ENCODE data around the gene MT2A. TPM values are rescaled to one million over a fixed set of nuclear protein-coding genes. Genes with fewer than 3 reads are reported as not detected.

The MT2A gene
- total RNA-seq, 1 donor from 2014 or later, result 227 TPM

DNA sequence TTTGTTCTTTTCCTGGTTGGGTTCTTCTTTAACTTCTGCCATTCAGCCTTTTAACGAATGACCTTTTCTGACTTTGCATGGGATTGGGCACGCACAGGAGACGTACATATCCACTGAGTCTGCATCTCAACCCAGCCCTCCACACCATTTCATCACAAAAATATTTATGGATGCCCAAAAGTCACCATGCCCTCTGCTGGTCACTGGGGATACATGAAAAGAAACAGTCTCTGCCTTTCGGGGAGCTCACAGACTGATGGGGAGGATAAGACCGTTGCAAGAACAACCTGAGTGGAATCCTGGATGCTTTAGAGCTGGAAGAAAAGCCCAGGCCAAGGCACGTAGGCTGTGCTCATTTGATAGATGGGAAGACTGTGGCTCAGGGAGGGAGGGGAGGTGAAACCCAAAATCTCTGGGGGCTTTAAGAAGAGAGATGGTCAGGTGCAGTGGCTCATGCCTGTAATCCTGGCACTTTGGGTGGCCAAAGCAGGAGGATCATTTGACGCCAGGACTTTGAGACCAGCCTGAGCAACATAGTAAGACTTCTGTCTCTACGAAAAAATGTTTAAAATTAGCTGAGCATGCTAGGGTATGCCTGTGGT, 7.9 kb upstream of the MT2A start:
- no peak for DNase-seq (ENCODE audit: low read depth, low spot score)

GRCh38 chr16:56601325-56601724, 7.1 kb upstream of the MT2A start:
- no peak for DNase-seq (ENCODE audit: low read depth, low spot score)

- DNase-seq (ENCODE audit: low read depth, low spot score), result no peak
These were observed 4.8 kb upstream of the MT2A start for GRCh38 chr16:56603589-56603988.

DNA sequence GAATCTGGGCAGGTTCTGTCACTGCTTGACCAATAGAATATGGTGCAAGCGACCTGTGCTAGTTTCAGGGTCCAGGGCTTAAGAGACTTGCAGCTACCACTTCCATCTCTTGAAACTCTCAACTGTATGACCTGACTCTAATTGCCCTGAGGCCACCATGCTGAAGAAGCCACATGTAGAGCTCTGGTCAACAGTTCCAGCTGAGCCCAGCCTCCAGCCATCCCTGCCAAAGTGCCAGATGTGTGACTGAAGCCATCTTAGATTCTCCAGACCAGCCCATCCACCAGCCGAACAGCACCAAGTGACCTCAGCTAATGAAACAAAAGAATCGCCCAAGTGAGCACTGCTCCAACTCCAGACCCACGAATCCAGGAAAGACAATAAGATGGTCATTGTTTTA, 3.4 kb upstream of the MT2A start:
- no peak for DNase-seq (ENCODE audit: low read depth, low spot score)

DNA sequence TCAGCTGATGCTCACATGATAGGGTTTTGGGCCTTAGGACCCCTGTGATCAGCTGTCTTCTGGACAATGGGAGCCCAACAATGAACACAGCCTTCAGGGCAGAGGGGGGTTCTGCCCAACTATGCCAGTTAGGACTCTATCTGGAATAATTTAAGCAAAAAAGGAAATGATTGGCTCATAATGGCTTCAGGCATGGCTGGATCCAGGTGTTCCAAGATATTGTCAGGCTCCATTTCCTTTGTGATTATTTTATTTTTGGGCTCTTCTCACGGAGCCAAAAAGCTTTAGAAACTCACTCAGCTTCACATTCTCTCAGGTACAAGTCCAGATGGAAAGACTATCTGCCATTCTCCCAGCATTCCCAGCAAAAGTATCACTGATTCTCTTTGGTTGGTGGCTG, 2.9 kb upstream of the MT2A start:
- DNase-seq (ENCODE audit: low read depth, low spot score), result no peak

DNA sequence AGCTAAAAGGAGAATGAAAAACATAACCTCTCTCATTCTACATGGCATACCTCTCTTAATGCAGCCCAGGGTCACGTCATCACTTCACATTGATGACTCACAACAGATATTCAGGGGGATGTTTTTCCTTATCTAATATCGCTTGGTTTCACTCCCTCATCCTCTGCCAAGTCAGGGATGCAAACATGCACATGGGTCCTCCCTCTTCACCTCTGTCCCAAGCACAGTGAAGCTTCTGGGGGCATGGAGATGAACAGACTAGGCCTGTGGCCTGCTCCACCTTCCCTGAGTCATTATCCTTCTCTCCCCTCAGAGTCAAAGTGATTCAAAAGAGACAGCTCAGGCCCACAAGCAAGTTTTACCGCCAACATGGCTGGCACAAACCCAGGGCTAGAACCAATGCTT, 2.3 kb upstream of the MT2A start:
- DNase-seq (ENCODE audit: low read depth, low spot score), result no peak

DNA sequence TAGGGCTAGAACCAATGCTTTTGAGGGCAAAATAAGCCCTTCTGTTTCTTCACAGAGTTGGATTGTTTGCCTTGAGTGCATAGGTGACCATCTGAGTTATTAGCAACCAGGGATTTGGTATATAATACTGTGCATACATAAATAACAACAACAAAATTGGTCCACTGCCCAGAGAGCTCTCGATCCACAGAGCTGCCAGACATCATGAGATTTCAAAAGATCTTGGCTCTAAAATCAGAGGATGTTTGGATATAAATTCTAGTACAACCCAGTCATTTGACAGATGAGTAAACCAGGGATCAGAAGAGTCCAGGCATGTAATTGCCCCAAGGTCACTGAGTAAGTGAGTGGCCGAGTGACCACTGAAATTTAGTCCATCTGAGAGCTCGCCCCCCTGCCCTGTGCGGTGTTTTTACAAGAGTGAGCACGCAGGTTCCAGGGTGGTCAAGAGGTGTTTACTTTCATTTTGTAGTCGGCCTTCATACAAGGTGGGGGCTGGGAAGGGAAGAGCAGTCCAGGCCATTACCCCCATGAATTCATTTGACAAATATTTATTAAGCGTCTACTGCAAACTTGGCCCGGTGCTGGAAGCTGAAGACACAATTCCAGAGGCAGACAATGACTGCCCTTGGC, 1.8 kb upstream of the MT2A start:
- DNase-seq (ENCODE audit: low read depth, low spot score), result no peak

DNA sequence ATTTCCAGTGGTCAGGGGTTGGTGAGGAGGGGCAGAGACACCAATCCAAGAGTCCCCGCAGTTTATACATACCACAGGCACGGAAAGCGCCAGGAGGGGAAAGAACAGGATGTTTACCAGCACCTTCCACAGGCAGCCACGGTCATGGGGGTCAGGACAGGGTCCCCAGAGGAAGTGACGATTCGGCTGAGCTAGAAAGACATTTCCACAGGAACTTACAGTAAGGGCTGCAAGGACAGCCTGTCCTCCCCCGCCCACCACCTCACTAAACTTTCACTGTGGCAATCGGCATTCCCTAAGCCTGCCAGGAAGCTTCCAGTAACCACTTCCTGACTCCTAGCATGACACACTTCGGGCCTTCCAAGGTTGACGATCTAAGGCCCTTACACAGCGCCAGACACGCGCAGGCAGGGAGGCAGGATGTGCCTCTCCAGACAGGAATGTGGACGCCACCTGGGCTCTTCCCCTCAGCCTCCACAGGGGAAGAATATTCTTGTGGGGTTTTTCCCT, 1.2 kb upstream of the MT2A start:
- peak; percentile 97 for DNase-seq (ENCODE audit: low read depth, low spot score)

DNA sequence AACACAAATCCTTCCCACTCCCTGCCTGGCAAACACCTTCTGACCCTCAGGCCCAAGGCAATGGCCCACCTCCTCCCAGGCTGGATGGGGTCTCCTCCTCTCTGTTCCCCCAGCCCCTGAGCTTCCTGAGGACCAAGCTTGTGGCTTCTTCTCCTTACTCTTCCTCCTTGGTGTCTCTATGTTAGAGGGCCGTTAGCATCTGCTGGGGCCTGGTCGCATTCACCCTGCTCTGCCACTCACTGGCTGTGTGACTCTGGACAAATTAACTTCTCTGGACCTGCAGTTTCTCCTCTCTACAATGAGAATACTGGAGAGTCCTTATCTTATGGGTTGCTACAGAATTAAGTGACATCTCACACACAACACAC, 725 bp upstream of the MT2A start:
- no peak for DNase-seq (ENCODE audit: low read depth, low spot score)

- no peak for DNase-seq (ENCODE audit: low read depth, low spot score)
These were observed 585 bp downstream of the MT2A start for GRCh38 chr16:56608876-56609462.

- no peak for DNase-seq (ENCODE audit: low read depth, low spot score)
These were observed 1.1 kb downstream of the MT2A start for GRCh38 chr16:56609463-56609921.

GRCh38 chr16:56610017-56610608, 1.7 kb downstream of the MT2A start:
- DNase-seq (ENCODE audit: low read depth, low spot score), result no peak

DNA sequence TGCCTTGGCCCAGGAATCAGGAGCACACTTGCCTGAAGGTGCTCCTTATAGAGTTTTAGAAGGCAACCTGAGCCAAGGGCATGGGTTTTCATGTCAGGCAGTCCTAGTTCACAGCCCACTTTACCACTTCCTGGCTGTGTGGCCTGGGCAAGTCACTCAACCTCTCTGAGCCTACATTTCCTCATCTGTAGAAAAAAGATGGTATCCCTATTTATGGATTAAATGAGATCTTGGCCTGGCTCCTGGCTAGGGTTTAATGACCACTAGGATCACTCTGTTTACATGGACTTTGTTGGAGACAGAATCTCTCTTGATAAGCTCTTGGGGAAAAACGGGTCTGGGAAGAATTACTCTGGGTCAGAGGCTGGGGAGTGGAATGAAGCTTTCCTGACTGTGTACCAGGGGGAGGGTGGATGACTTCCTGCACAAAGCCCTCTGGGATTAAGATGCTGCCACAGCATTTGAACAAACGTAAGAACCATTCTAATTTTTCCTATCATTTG, 2.3 kb downstream of the MT2A start:
- no peak for DNase-seq (ENCODE audit: low read depth, low spot score)

- no peak for DNase-seq (ENCODE audit: low read depth, low spot score)
These were observed 3.0 kb downstream of the MT2A start for GRCh38 chr16:56611281-56611833.

DNA sequence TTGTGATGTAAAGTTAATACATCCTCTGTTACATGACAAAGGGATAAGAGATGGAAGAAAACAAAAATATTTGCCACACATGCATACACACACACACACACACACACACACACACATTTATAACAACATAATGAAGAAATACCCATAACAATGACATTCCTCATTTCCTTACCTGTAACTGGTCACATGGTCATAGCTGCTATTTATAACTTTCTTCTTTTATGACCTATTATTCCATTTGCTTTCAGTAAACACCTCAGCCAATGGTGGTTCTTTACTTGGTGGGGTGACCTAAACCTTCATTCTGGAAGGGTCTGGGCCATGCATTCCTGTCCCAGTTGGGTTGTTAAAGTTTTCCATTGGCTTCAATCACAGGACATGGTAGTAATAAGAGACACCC, 5.3 kb downstream of the MT2A start:
- DNase-seq (ENCODE audit: low read depth, low spot score), result no peak

GRCh38 chr16:56614549-56614991, 6.2 kb downstream of the MT2A start:
- DNase-seq (ENCODE audit: low read depth, low spot score), result no peak

GRCh38 chr16:56615353-56615752, 7.0 kb downstream of the MT2A start:
- no peak for DNase-seq (ENCODE audit: low read depth, low spot score)

DNA sequence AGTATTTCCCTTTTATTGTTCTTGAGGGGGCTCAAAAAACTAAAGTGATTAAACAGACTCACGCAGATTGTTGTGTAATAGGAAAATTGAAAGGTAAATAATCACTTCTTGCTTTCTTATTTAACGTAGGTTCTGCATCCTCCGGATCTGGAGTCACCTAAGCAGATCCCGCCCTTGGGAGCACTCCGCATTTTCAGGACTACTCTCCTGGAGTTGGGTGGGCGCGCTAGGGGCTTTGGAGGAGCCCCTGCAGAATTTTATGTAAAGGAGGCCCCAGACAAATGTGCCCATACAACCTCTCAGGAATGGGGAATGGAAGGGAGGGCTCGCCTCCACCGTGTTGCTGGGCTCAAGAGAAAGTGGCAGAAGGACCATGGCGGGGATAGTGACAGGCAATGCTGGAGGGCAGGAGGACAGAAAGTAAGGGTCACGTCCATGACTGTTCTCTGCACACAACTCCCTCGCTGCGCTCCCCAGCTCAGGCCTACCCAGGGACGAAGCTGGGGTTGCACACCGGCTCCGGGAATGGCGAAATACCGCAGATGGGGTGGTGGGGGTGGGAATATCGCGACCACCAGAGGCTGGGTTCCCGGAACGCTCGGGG, 8.3 kb downstream of the MT2A start:
- no peak for DNase-seq (ENCODE audit: low read depth, low spot score)

DNA sequence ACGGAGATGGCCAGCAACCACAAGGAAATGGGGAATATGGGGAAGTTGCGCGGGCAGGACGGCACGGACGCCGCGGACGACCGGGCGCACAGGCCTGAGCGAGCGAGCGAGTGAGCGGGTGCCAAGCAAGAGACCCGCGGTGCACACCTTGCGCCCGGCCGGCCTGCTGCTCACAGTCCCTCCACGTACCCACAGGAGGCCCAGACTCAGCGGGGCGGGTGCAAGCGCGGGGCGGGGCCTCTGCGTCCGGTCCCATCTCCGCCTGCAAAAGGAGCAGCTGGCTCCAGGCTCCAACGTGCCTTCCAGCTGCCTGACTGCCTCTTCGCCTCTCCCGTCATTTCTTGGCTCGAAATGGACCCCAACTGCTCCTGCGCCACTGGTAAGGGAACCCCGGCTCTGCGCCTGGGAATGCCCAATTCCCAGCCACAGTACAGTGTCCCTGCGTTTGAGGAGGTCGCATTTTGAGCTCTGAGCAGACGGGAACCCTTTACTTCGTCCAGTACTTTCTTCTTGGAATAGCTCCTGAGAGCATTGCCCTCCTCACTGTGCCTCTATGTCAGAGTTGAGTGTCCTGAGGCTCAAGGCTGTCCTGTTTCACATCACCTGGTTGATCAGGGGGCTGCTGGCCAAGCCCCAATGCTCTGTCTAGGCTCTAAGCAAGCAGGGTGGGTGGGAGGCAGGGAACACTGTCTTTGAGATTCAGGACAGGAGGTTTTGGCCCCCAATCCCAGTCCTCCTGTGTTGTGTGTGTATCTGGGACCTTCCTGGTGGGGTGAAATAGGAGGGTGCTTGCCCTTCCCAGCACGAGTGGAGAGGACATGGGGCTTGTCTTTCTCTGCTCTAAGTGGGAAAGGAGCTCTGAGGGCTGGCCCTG, 9.1 kb downstream of the MT2A start:
- DNase-seq (ENCODE audit: low read depth, low spot score), result no peak

GRCh38 chr16:56618138-56618537, 9.8 kb downstream of the MT2A start:
- no peak for DNase-seq (ENCODE audit: low read depth, low spot score)
